ENCODE results near the gene FAF2.

DNA sequence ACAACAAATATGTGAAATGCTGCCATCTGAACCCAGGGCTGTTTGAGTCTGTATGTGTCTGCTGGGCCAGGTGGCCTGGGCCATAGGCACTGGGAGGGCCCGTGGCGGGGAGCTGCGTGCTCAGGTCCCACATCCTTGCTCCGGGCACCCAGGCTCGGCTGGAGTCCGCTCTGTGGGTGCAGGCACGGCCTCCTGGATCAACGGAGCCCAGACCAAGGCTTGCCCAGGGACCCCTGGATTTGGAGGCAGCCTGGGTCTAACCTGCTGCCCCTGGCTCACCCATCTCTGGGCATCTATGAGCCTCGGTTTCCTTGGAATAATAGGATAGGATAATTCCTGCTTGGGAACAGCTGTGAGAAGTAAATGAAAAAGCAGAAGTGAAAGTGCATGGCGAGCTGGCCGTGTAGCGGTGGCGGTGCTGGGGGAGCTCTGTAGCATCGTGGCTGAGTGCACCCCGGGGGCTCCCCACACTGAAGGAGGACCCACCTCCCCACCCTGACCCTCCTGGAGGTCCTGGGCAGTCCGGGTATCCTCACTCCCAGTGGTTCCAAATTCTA is 102.2 kb downstream of the FAF2 start:
- TF ChIP-seq, protein P1, sequence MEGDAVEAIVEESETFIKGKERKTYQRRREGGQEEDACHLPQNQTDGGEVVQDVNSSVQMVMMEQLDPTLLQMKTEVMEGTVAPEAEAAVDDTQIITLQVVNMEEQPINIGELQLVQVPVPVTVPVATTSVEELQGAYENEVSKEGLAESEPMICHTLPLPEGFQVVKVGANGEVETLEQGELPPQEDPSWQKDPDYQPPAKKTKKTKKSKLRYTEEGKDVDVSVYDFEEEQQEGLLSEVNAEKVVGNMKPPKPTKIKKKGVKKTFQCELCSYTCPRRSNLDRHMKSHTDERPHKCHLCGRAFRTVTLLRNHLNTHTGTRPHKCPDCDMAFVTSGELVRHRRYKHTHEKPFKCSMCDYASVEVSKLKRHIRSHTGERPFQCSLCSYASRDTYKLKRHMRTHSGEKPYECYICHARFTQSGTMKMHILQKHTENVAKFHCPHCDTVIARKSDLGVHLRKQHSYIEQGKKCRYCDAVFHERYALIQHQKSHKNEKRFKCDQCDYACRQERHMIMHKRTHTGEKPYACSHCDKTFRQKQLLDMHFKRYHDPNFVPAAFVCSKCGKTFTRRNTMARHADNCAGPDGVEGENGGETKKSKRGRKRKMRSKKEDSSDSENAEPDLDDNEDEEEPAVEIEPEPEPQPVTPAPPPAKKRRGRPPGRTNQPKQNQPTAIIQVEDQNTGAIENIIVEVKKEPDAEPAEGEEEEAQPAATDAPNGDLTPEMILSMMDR (conservative IDR thresholded peaks at IDR 0.05; ENCODE audit: low read depth, low read length), result no peak
- no peak for TF ChIP-seq EZH2 (IDR thresholded peaks at IDR 0.05; ENCODE audit: borderline replicate concordance, low read depth, low read length, poor library complexity, severe bottlenecking)

Data from A673 (cell line).